Keratinocyte (primary cell): ENCODE results near the gene CEBPZ. TPM values are rescaled to one million over a fixed set of nuclear protein-coding genes. Genes with fewer than 3 reads are reported as not detected.

ENCODE experiments used
- DNase-seq: peaks from one replicate; pipeline ENCODE4 v3.0.0-alpha.2; 2011; ENCODE audit warnings: low read depth, missing footprints, low spot score
- FAIRE-seq: peaks from 2 replicates; lab custom pipeline; 2011; peaks lifted over from hg19 to GRCh38; lab: Jason Lieb, UNC
- H2AFZ ChIP-seq: 2 replicates; pipeline ENCODE4 v1.6.0; 2012; ENCODE audit warnings: low read length, control low read depth, inconsistent platforms; ENCODE audit not compliant: control insufficient read depth
- H3K27ac ChIP-seq: 2 replicates; pipeline ENCODE4 v1.5.1; 2011; ENCODE audit warnings: low read length; ENCODE audit not compliant: control insufficient read depth, insufficient read depth
- H3K27me3 ChIP-seq: 3 replicates; pipeline ENCODE4 v1.6.0; 2011; ENCODE audit warnings: low read length; ENCODE audit not compliant: control insufficient read depth, insufficient read depth; ENCODE audit errors: extremely low read depth
- H3K36me3 ChIP-seq, 2 experiments: 2 replicates in 1 of 2; 3 replicates in 1 of 2; pipeline ENCODE4 v1.5.1; 2011; ENCODE audit warnings: low read length in 2 of 2, mild to moderate bottlenecking in 1 of 2; ENCODE audit not compliant: control insufficient read depth in 2 of 2, insufficient read depth in 2 of 2; ENCODE audit errors: extremely low read depth in 1 of 2
- H3K4me1 ChIP-seq: 3 replicates; pipeline ENCODE4 v1.5.1; 2011; ENCODE audit warnings: low read length; ENCODE audit not compliant: control insufficient read depth, insufficient read depth; ENCODE audit errors: extremely low read depth
- H3K4me2 ChIP-seq: 3 replicates; pipeline ENCODE4 v1.6.0; 2011; ENCODE audit warnings: low read depth, low read length; ENCODE audit not compliant: control insufficient read depth, insufficient read depth; ENCODE audit errors: extremely low read depth
- H3K4me3 ChIP-seq, 3 experiments: fragments of 200-600 bp in 1 of 3; sonication (generic) in 1 of 3; 2 replicates in 2 of 3; 3 replicates in 1 of 3; pipeline ENCODE4 v1.5.1; 2011 to 2016; ENCODE audit warnings: low read length in 3 of 3, mild to moderate bottlenecking in 3 of 3, control low read depth in 2 of 3, inconsistent platforms in 1 of 3, low read depth in 1 of 3, mixed read lengths in 1 of 3, mixed run types in 1 of 3, moderate library complexity in 1 of 3; ENCODE audit not compliant: control insufficient read depth in 2 of 3, insufficient read depth in 2 of 3; ENCODE audit errors: extremely low read depth in 1 of 3
- H3K79me2 ChIP-seq: 2 replicates; pipeline ENCODE4 v1.6.0; 2012; ENCODE audit warnings: low read length; ENCODE audit not compliant: control insufficient read depth, insufficient read depth
- H3K9ac ChIP-seq: 3 replicates; pipeline ENCODE4 v1.6.0; 2011; ENCODE audit warnings: low read length; ENCODE audit not compliant: control insufficient read depth, insufficient read depth; ENCODE audit errors: extremely low read depth
- H3K9me1 ChIP-seq: 3 replicates; pipeline ENCODE4 v1.6.0; 2011; ENCODE audit warnings: low read length; ENCODE audit not compliant: control insufficient read depth, insufficient read depth; ENCODE audit errors: extremely low read depth
- H3K9me3 ChIP-seq: 2 replicates; pipeline ENCODE4 v1.5.1; 2012; ENCODE audit warnings: low read depth, low read length; ENCODE audit not compliant: control insufficient read depth
- H4K20me1 ChIP-seq: 3 replicates; pipeline ENCODE4 v1.6.0; 2011; ENCODE audit warnings: low read length; ENCODE audit not compliant: control insufficient read depth, insufficient read depth; ENCODE audit errors: extremely low read depth
- EZH2 ChIP-seq: IDR thresholded peaks from one replicate; pipeline ENCODE4 v1.6.1; 2012; ENCODE audit warnings: inconsistent platforms, mild to moderate bottlenecking, low read length, moderate library complexity
- dilution Hi-C: fragments of 300-500 bp; cut with MboI; formaldehyde crosslinking; loops from one replicate; pipeline ENCODE4 v1.7.0; 2020; ENCODE audit warnings: low sequenced_read_pairs; ENCODE audit not compliant: extremely low pct_ligation_motif_present
- polyA plus RNA-seq, 5 experiments: library from polyadenylated mRNA; depleted of rRNA in 3 of 5; stranded (reverse) in 3 of 5; stranded (forward) in 1 of 5; unstranded in 1 of 5; fragments of >200 nt; gene quantifications; 1 replicate in 1 of 5; 2 replicates in 3 of 5; 3 replicates in 1 of 5; pipeline versions ENCODE4 v1.2.1 to v1.2.3, GENCODE V29; 2011 to 2012; ENCODE audit warnings: missing spikeins in 2 of 5, low read depth in 1 of 5, low replicate concordance in 1 of 5
- TF ChIP-seq, protein P1 (sequence below), 3 experiments: IDR thresholded peaks in 1 of 3; conservative IDR thresholded peaks in 1 of 3; optimal IDR thresholded peaks in 1 of 3; 2 replicates in 2 of 3; 3 replicates in 1 of 3; pipeline versions ENCODE3 to v1.5.1; 2011; ENCODE audit warnings: low read length in 3 of 3, mild to moderate bottlenecking in 3 of 3, moderate library complexity in 2 of 3, control low read depth in 1 of 3, inconsistent platforms in 1 of 3; ENCODE audit not compliant: insufficient read depth in 2 of 3; ENCODE audit errors: extremely low read depth in 1 of 3

CEBPZ gene
- polyA plus RNA-seq, 1 donor (not counting 4 experiments of a cell fraction or from before 2014, with no cell fraction given) = 33.8 TPM

GRCh38 chr2:37244755-37245154 lies 13.4 kb upstream of the CEBPZ start:
- no peak for DNase-seq
- Histone ChIP-seq H2AFZ (no peak overlapping the region), H3K27me3 (no peaks in the 10 kb centered on the region), H3K79me2 (no peaks in the 10 kb centered on the region), H3K4me3 (no peak overlapping the region), H3K36me3 (peaks cover 9 to 23% of the 10 kb centered on the region in 2 experiments), H4K20me1 (no peaks in the 10 kb centered on the region), H3K9ac (no peak overlapping the region), H3K9me3 (no peaks in the 10 kb centered on the region), H3K9me1 (no peaks in the 10 kb centered on the region), H3K27ac (no peak overlapping the region), H3K4me1 (no peaks in the 10 kb centered on the region), H3K4me2 (no peak overlapping the region)
- FAIRE-seq = no peak
- dilution Hi-C loops = no loop called here
- TF ChIP-seq EZH2 = no peak
- TF ChIP-seq, protein P1, sequence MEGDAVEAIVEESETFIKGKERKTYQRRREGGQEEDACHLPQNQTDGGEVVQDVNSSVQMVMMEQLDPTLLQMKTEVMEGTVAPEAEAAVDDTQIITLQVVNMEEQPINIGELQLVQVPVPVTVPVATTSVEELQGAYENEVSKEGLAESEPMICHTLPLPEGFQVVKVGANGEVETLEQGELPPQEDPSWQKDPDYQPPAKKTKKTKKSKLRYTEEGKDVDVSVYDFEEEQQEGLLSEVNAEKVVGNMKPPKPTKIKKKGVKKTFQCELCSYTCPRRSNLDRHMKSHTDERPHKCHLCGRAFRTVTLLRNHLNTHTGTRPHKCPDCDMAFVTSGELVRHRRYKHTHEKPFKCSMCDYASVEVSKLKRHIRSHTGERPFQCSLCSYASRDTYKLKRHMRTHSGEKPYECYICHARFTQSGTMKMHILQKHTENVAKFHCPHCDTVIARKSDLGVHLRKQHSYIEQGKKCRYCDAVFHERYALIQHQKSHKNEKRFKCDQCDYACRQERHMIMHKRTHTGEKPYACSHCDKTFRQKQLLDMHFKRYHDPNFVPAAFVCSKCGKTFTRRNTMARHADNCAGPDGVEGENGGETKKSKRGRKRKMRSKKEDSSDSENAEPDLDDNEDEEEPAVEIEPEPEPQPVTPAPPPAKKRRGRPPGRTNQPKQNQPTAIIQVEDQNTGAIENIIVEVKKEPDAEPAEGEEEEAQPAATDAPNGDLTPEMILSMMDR (optimal IDR thresholded peaks at IDR 0.05 in 1 of 3, IDR thresholded peaks at IDR 0.05 in 1 of 3, conservative IDR thresholded peaks at IDR 0.05 in 1 of 3; ENCODE audit: extremely low read depth in 1 of 3, insufficient read depth in 2 of 3, low read length in 3 of 3) = no peak

DNA sequence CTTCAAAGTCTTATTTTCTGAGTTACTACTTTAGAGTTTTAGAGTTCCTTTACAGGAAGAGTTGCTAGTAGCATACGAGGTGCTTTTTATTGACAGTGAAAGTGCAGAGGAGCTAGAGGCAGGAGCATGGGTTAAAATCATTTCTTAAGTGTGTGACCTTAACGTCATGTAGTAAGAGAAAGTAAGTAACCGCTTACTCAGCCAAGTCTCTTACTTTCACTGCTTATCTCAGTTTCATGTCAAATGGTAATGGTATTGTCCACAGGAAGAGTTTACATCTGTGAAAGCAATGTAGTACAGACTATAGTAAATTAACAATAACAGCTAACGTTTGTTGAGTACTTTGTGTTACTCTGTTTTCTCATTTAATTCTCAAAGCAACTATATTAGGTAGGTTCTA lies 12.6 kb upstream of the CEBPZ start:
- Histone ChIP-seq H3K4me3 (no peak overlapping the region), H3K9me3 (no peaks in the 10 kb centered on the region), H3K27me3 (no peaks in the 10 kb centered on the region), H3K9me1 (no peaks in the 10 kb centered on the region), H2AFZ (no peak overlapping the region), H4K20me1 (no peaks in the 10 kb centered on the region), H3K9ac (no peak overlapping the region), H3K36me3 (peaks cover 9 to 19% of the 10 kb centered on the region in 2 experiments), H3K79me2 (no peaks in the 10 kb centered on the region), H3K4me1 (no peaks in the 10 kb centered on the region), H3K27ac (no peak overlapping the region), H3K4me2 (no peak overlapping the region)
- dilution Hi-C loops = no loop called here
- no peak for DNase-seq
- no peak for FAIRE-seq
- TF ChIP-seq, protein P1 (optimal IDR thresholded peaks at IDR 0.05 in 1 of 3, IDR thresholded peaks at IDR 0.05 in 1 of 3, conservative IDR thresholded peaks at IDR 0.05 in 1 of 3; ENCODE audit: extremely low read depth in 1 of 3, insufficient read depth in 2 of 3, low read length in 3 of 3) = no peak
- TF ChIP-seq EZH2 = no peak
